CD4-positive, alpha-beta T cell (primary cell): Measurements from ENCODE around the gene NGF. TPM values are rescaled to one million over a fixed set of nuclear protein-coding genes. Genes with fewer than 3 reads are reported as not detected.
"Not testable (repeated sequence)": the region's sequence is repeated elsewhere in the genome, so short reads cannot be mapped to it uniquely, and the experiment has no call there.

Experiments used
- ATAC-seq: fragments of 200-7000 bp; cut with Tn5 transposase; one replicate; pipeline ENCODE4 v1.10.0; 2022; ENCODE audit warnings: mild to moderate bottlenecking; ENCODE audit not compliant: poor library complexity
- CTCF ChIA-PET: fragments of 350-600 bp; sonication (Branson Sonifier 250); formaldehyde crosslinking; loops from one replicate; lab custom pipeline; 2021; ENCODE audit warnings: antibody characterized with exemption, inconsistent platforms; lab: Charles Lee
- POLR2A ChIA-PET: fragments of 350-600 bp; sonication (Branson Sonifier 250); formaldehyde crosslinking; loops from one replicate; lab custom pipeline; 2021; ENCODE audit warnings: antibody characterized with exemption, inconsistent platforms; lab: Charles Lee
- DNase-seq, 14 experiments: peaks; one replicate each; pipeline ENCODE4 v3.0.0-alpha.2; 2013 to 2020; ENCODE audit warnings: mixed read lengths in 2 of 14
- H3K27ac ChIP-seq, 2 donors: one replicate each; pipeline versions ENCODE4 v1.5.1 to v1.7.0; 2013; ENCODE audit warnings: low read length in 2 of 2, low read depth in 1 of 2, mild to moderate bottlenecking in 1 of 2
- H3K27me3 ChIP-seq, 2 experiments: 1 replicate in 1 of 2; 2 replicates in 1 of 2; pipeline versions ENCODE4 v1.6.1 to v1.7.0; 2013; ENCODE audit warnings: low read length in 2 of 2, control low read depth in 1 of 2, mild to moderate bottlenecking in 1 of 2, moderate library complexity in 1 of 2; ENCODE audit not compliant: insufficient read depth in 2 of 2, control insufficient read depth in 1 of 2
- H3K36me3 ChIP-seq: one replicate; pipeline ENCODE4 v1.6.1; 2013; ENCODE audit warnings: low read length, control low read depth; ENCODE audit not compliant: insufficient read depth
- H3K4me1 ChIP-seq: one replicate; pipeline ENCODE4 v1.6.1; 2013; ENCODE audit warnings: low read length, control low read depth; ENCODE audit not compliant: insufficient read depth
- H3K4me3 ChIP-seq: one replicate; pipeline ENCODE4 v1.5.1; 2013; ENCODE audit warnings: mild to moderate bottlenecking, low read length, moderate library complexity
- H3K9me3 ChIP-seq, 2 experiments: 1 replicate in 1 of 2; 2 replicates in 1 of 2; pipeline versions ENCODE4 v1.6.1 to v1.7.0; 2013; ENCODE audit warnings: low read length in 2 of 2, mild to moderate bottlenecking in 2 of 2, control low read depth in 1 of 2, moderate library complexity in 1 of 2; ENCODE audit not compliant: control insufficient read depth in 1 of 2, insufficient read depth in 1 of 2
- H3K27ac Mint-ChIP-seq: one replicate; pipeline ENCODE4 v1.8.0; 2020; ENCODE audit warnings: mixed read lengths
- H3K27me3 Mint-ChIP-seq: one replicate; pipeline ENCODE4 v1.8.0; 2021; ENCODE audit warnings: mixed read lengths
- H3K36me3 Mint-ChIP-seq: one replicate; pipeline ENCODE4 v1.8.0; 2021; ENCODE audit warnings: low read depth, mixed read lengths
- H3K4me1 Mint-ChIP-seq: one replicate; pipeline ENCODE4 v1.8.0; 2021; ENCODE audit warnings: low read depth, mixed read lengths
- H3K4me3 Mint-ChIP-seq: one replicate; pipeline ENCODE4 v1.8.0; 2020; ENCODE audit warnings: mild to moderate bottlenecking, mixed read lengths
- H3K9me3 Mint-ChIP-seq: one replicate; pipeline ENCODE4 v1.8.0; 2020; ENCODE audit warnings: mixed read lengths
- intact Hi-C, 2 experiments: fragments of 100-400 bp; cut with DNase I in 1 of 2; cut with micrococcal nuclease in 1 of 2; formaldehyde crosslinking; loops; one replicate each; pipeline versions ENCODE4 v1.15.1 to v1.9.0; 2023 to 2025; cut with DNase I, micrococcal nuclease
- total RNA-seq, 174 experiments: library from RNA in 2 of 174; stranded (reverse) in 2 of 174; gene quantifications; one replicate each; pipeline ENCODE4 v1.2.3 and lab custom pipeline; 2021 to 2026
- TF ChIP-seq, protein P1 (sequence below): fragments of 200-600 bp; IDR thresholded peaks from one replicate; pipeline ENCODE4 v1.8.0; 2022; ENCODE audit warnings: antibody characterized with exemption, mild to moderate bottlenecking

The NGF gene
- total RNA-seq, 2 experiments from 2014 or later, result not detected

DNA sequence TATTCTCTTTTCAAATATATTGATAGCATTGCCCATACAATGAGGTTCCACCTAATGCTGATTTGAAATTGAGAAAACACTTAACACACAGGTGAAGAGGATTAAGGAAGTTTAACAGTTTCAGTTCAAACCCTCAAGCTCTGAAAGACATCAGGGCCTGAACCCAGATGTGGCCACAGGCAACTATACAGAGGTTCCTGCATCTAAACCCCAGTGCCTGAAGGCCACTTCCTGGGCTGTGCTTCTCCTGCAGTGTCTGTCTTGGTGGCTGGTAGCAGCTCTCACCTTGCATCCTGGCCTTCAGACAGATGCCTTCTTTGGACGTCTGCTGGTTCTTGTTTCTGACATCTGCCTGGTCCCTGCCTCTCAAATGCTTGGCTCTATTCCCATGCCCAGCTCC is 25.1 kb upstream of the NGF start:
- CTCF ChIA-PET, result no interaction called here

DNA sequence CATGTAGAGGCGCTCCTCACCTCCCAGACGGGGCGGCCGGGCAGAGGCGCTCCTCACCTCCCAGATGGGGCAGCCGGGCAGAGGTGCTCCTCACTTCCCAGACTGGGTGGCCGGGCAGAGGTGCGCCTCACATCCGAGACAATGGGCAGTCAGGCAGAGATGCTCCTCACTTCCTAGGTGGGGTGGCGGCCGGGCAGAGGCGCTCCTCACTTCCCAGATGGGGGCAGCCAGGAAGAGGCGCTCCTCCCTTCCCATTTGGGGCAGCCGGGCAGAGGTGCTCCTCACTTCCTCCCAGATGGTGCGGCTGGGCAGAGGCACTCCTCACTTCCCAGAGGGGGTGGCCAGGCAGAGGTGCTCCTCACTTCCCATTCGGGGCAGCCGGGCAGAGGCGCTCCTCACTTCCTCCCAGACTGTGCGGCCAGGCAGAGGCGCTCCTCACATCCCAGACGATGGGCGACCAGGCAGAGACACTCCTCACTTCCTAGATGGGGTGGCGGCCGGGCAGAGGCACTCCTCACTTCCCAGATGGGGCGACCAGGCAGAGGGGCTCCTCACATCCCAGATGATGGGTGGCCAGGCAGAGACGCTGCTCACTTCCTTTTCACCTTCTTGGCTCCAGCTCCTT is 22.6 kb upstream of the NGF start:
- H3K36me3 ChIP-seq, H3K4me3 ChIP-seq, H3K27me3 Mint-ChIP-seq, H3K27ac Mint-ChIP-seq, H3K4me1 Mint-ChIP-seq, CTCF ChIA-PET, DNase-seq, H3K9me3 Mint-ChIP-seq, POLR2A ChIA-PET, H3K27me3 ChIP-seq, H3K27ac ChIP-seq, H3K36me3 Mint-ChIP-seq, H3K4me3 Mint-ChIP-seq, ATAC-seq, H3K4me1 ChIP-seq, intact Hi-C loops: not testable (repeated sequence)
- H3K9me3 ChIP-seq, result peaks cover 0 to 23% of the 10 kb centered on the region in 2 experiments

More for the DNA sequence above, 25.1 kb upstream of the NGF start:
- Mint-ChIP-seq H3K36me3 (no peaks in the 10 kb centered on the region), H3K9me3 (peaks cover 5% of the 10 kb centered on the region), H3K4me3 (no peak overlapping the region), H3K27me3 (no peaks in the 10 kb centered on the region), H3K4me1 (no peaks in the 10 kb centered on the region), H3K27ac (no peak overlapping the region)
- no peaks in the 10 kb centered on the region for H3K4me1 ChIP-seq
- intact Hi-C loops, result no loop called here
- H3K27ac ChIP-seq, result no peak overlapping the region
- ATAC-seq (no peak), DNase-seq (no peak)
- peaks cover 0 to 25% of the 10 kb centered on the region in 2 experiments for H3K9me3 ChIP-seq
- TF ChIP-seq, protein P1, sequence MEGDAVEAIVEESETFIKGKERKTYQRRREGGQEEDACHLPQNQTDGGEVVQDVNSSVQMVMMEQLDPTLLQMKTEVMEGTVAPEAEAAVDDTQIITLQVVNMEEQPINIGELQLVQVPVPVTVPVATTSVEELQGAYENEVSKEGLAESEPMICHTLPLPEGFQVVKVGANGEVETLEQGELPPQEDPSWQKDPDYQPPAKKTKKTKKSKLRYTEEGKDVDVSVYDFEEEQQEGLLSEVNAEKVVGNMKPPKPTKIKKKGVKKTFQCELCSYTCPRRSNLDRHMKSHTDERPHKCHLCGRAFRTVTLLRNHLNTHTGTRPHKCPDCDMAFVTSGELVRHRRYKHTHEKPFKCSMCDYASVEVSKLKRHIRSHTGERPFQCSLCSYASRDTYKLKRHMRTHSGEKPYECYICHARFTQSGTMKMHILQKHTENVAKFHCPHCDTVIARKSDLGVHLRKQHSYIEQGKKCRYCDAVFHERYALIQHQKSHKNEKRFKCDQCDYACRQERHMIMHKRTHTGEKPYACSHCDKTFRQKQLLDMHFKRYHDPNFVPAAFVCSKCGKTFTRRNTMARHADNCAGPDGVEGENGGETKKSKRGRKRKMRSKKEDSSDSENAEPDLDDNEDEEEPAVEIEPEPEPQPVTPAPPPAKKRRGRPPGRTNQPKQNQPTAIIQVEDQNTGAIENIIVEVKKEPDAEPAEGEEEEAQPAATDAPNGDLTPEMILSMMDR, result no peak
- H3K36me3 ChIP-seq, result no peaks in the 10 kb centered on the region
- POLR2A ChIA-PET, result no interaction called here
- H3K4me3 ChIP-seq, result no peak overlapping the region
- H3K27me3 ChIP-seq, result no peaks in the 10 kb centered on the region

DNA sequence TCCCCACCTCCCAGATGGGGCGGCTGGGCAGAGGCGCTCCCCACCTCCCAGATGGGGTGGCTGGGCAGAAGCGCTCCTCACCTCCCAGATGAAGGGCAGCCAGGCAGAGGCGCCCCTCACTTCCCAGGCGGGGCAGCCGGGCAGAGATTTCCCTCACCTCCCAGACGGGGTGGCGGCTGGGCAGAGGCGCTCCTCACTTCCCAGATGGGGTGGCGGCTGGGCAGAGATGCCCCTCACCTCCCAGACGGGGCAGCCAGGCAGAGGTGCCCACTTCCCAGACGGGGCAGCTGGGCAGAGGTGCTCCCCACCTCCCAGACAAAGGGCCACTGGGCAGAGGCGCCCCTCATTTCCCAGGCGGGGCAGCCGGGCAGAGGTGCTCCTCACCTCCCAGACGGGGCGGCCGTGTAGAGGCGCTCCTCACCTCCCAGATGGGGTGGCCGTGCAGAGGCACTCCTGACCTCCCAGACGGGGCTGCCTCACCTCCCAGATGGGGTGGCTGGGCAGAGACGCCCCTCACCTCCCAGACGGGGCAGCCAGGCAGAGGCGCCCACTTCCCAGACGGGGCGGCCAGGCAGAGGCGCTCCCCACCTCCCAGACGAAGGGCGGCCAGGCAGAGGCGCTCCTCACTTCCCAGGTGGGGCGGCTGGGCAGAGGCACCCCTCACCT is 21.9 kb upstream of the NGF start:
- H3K4me3 Mint-ChIP-seq, intact Hi-C loops: not testable (repeated sequence)

DNA sequence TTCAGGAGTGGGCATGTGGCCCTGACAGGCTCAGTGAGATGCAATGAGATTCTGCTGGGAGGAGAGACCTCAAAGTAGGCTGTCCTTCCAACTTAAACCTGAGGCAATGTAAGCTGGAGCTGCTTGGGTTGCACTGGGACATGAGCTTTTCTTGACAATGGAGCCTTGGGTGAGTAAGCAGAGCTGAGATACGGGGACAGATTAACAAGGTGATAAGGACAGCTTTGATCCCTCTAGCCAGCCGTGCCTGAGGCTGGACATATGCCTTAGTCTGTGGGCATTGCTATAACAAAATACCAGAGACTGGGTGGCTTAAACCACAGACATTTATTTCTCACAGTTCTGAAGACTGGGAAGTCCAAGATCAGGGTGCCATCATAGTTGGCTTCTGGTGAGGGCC is 18.3 kb upstream of the NGF start:
- Mint-ChIP-seq H3K27ac (no peak overlapping the region), H3K27me3 (peaks cover 10% of the 10 kb centered on the region), H3K4me3 (no peak overlapping the region), H3K9me3 (peaks cover 3% of the 10 kb centered on the region), H3K36me3 (no peaks in the 10 kb centered on the region), H3K4me1 (no peaks in the 10 kb centered on the region)
- intact Hi-C loops, result no loop called here
- TF ChIP-seq, protein P1, result no peak
- Histone ChIP-seq H3K4me1 (no peaks in the 10 kb centered on the region), H3K36me3 (no peaks in the 10 kb centered on the region), H3K27me3 (peaks cover 0 to 5% of the 10 kb centered on the region in 2 experiments), H3K4me3 (no peak overlapping the region), H3K27ac (no peak overlapping the region), H3K9me3 (peaks cover 0 to 20% of the 10 kb centered on the region in 2 experiments)
- DNase-seq, result no peak
- CTCF ChIA-PET, result no interaction called here
- ATAC-seq, result no peak
- POLR2A ChIA-PET, result no interaction called here

More for the DNA sequence above, 21.9 kb upstream of the NGF start:
- H3K36me3 Mint-ChIP-seq, ATAC-seq, CTCF ChIA-PET, H3K4me3 ChIP-seq, H3K27me3 ChIP-seq, H3K27me3 Mint-ChIP-seq, H3K36me3 ChIP-seq, POLR2A ChIA-PET, DNase-seq, H3K27ac ChIP-seq, H3K4me1 ChIP-seq, H3K4me1 Mint-ChIP-seq, H3K9me3 Mint-ChIP-seq, H3K27ac Mint-ChIP-seq: not testable (repeated sequence)
- H3K9me3 ChIP-seq, result peaks cover 0 to 22% of the 10 kb centered on the region in 2 experiments
